OCI-LY3 (cell line): Measurements from ENCODE around the gene LCK.

Experiments used
- H2AFZ ChIP-seq: fragments of 200-600, 300-600 bp; shearing (Covaris generic); 2 replicates; pipeline ENCODE4 v1.6.0; 2014; ENCODE audit warnings: antibody characterized with exemption, low read depth, low read length
- H3K27ac ChIP-seq: fragments of 200-600, 300-600 bp; sonication (generic); 2 replicates; pipeline ENCODE4 v1.5.1; 2014; ENCODE audit warnings: mild to moderate bottlenecking, low read length, moderate library complexity, mixed read lengths
- H3K27me3 ChIP-seq: fragments of 200-600, 300-600 bp; sonication (generic); 2 replicates; pipeline ENCODE4 v1.6.1; 2014; ENCODE audit warnings: low read depth, low read length, mixed read lengths
- H3K36me3 ChIP-seq: fragments of 200-600, 300-600 bp; sonication (generic); replicated peaks from 2 replicates; pipeline ENCODE3; 2014; ENCODE audit warnings: low read depth, low read length, mixed read lengths
- H3K4me1 ChIP-seq: fragments of 300-600, 200-600 bp; sonication (generic); 2 replicates; pipeline ENCODE4 v1.6.1; 2014; ENCODE audit warnings: low read length, mixed read lengths
- H3K4me2 ChIP-seq: fragments of 200-600, 300-600 bp; sonication (generic); 2 replicates; pipeline ENCODE4 v1.6.1; 2014; ENCODE audit warnings: low read length, mixed read lengths
- H3K4me3 ChIP-seq: fragments of 300-600, 200-600 bp; sonication (generic); 2 replicates; pipeline ENCODE4 v1.5.1; 2014; ENCODE audit warnings: antibody characterized with exemption, mild to moderate bottlenecking, low read length, moderate library complexity
- H3K79me2 ChIP-seq: fragments of 300-600, 200-600 bp; shearing (Covaris generic); 2 replicates; pipeline ENCODE4 v1.6.1; 2014; ENCODE audit warnings: mild to moderate bottlenecking, low read length, mixed read lengths
- H3K9ac ChIP-seq: fragments of 300-600, 200-600 bp; shearing (Covaris generic); 2 replicates; pipeline ENCODE4 v1.6.0; 2014; ENCODE audit warnings: mild to moderate bottlenecking, low read length, moderate library complexity
- H3K9me3 ChIP-seq: fragments of 200-600, 300-600 bp; shearing (Covaris generic); 2 replicates; pipeline ENCODE4 v1.6.1; 2014; ENCODE audit warnings: low read length, mixed read lengths; ENCODE audit not compliant: insufficient read depth
- H4K20me1 ChIP-seq: fragments of 200-600, 300-600 bp; sonication (generic); 2 replicates; pipeline ENCODE4 v1.6.1; 2016; ENCODE audit warnings: low read length, mixed read lengths; ENCODE audit not compliant: insufficient read depth
- CTCF ChIP-seq: fragments of 200-600, 300-600 bp; sonication (generic); IDR thresholded peaks from 2 replicates; pipeline ENCODE4 v1.5.1; 2014; ENCODE audit warnings: antibody characterized with exemption, low read length, low read depth
- EZH2phosphoT487 ChIP-seq: fragments of 200-600 bp; shearing (Covaris generic); IDR thresholded peaks from 2 replicates; pipeline ENCODE4 v1.6.1; 2018; ENCODE audit warnings: antibody characterized with exemption, mixed run types, low read depth

Gene LCK

GRCh38 chr1:32272557-32273390 is 21.7 kb downstream of the LCK start:
- H3K79me2 ChIP-seq: no peaks in the 10 kb centered on the region
- H3K4me2 ChIP-seq: no peak overlapping the region
- H3K36me3 ChIP-seq: no peaks in the 10 kb centered on the region
- no peaks in the 10 kb centered on the region for H3K9me3 ChIP-seq
- H3K9ac ChIP-seq: no peak overlapping the region
- H3K27ac ChIP-seq: no peak overlapping the region
- H3K4me1 ChIP-seq: no peaks in the 10 kb centered on the region; the same call in 1 of the 2 replicates
- no peaks in the 10 kb centered on the region; the same call in 1 of the 2 replicates for H3K27me3 ChIP-seq
- TF ChIP-seq EZH2phosphoT487: no peak
- no peak for TF ChIP-seq CTCF
- 0 out of 2 replicates have a peak overlapping the region, but pooled peaks have one; percentile 54 for H2AFZ ChIP-seq
- H4K20me1 ChIP-seq: no peaks in the 10 kb centered on the region
- no peak overlapping the region for H3K4me3 ChIP-seq

GRCh38 chr1:32273391-32274208 is 22.5 kb downstream of the LCK start:
- no peak overlapping the region for H3K9ac ChIP-seq
- no peaks in the 10 kb centered on the region for H4K20me1 ChIP-seq
- H3K4me3 ChIP-seq: no peak overlapping the region
- 0 out of 2 replicates have a peak overlapping the region, but pooled peaks have one; percentile 3 for H3K4me2 ChIP-seq
- no peaks in the 10 kb centered on the region for H3K36me3 ChIP-seq
- H3K79me2 ChIP-seq: no peaks in the 10 kb centered on the region
- H3K27ac ChIP-seq: no peak overlapping the region
- TF ChIP-seq EZH2phosphoT487 (no peak), CTCF (no peak)
- H3K27me3 ChIP-seq: no peaks in the 10 kb centered on the region; the same call in 1 of the 2 replicates
- no peaks in the 10 kb centered on the region; the same call in 1 of the 2 replicates for H3K4me1 ChIP-seq
- H2AFZ ChIP-seq: 0 out of 2 replicates have a peak overlapping the region, but pooled peaks have one; percentile 54
- no peaks in the 10 kb centered on the region for H3K9me3 ChIP-seq

GRCh38 chr1:32274646-32275340 is 23.7 kb downstream of the LCK start:
- H4K20me1 ChIP-seq: no peaks in the 10 kb centered on the region
- H3K79me2 ChIP-seq: no peaks in the 10 kb centered on the region
- H3K27me3 ChIP-seq: no peaks in the 10 kb centered on the region; the same call in 1 of the 2 replicates
- TF ChIP-seq CTCF: no peak
- TF ChIP-seq EZH2phosphoT487: no peak
- H2AFZ ChIP-seq: no peak overlapping the region
- H3K27ac ChIP-seq: no peak overlapping the region
- no peaks in the 10 kb centered on the region for H3K9me3 ChIP-seq
- H3K36me3 ChIP-seq: no peaks in the 10 kb centered on the region
- H3K4me2 ChIP-seq: no peak overlapping the region
- no peaks in the 10 kb centered on the region; the same call in 1 of the 2 replicates for H3K4me1 ChIP-seq
- no peak overlapping the region for H3K9ac ChIP-seq
- H3K4me3 ChIP-seq: no peak overlapping the region
